Measurements from ENCODE around the gene TMEM61.
"Not testable (repeated sequence)": the region's sequence is repeated elsewhere in the genome, so short reads cannot be mapped to it uniquely, and the experiment has no call there.

The TMEM61 gene

GRCh38 chr1:55001311-55001710 lies 20.9 kb downstream of the TMEM61 start:
- DNase-seq (ENCODE audit: low read depth): no peak

- no peak for DNase-seq (ENCODE audit: low read depth)
Measured at GRCh38 chr1:55002686-55003085, 22.3 kb downstream of the TMEM61 start.

- DNase-seq (ENCODE audit: low read depth): no peak
Measured at GRCh38 chr1:55005351-55006140, 25.1 kb downstream of the TMEM61 start.

GRCh38 chr1:55006931-55007330 lies 26.5 kb downstream of the TMEM61 start:
- no peak for DNase-seq (ENCODE audit: low read depth)

GRCh38 chr1:55007625-55008024 lies 27.2 kb downstream of the TMEM61 start:
- peak; percentile 53 for DNase-seq (ENCODE audit: low read depth)

GRCh38 chr1:55010194-55010886 lies 29.9 kb downstream of the TMEM61 start:
- no peak for DNase-seq (ENCODE audit: low read depth)

- DNase-seq (ENCODE audit: low read depth): no peak
Measured at GRCh38 chr1:55010887-55011217, 30.4 kb downstream of the TMEM61 start.

- no peak for DNase-seq (ENCODE audit: low read depth)
Measured at GRCh38 chr1:55012661-55013060, 32.2 kb downstream of the TMEM61 start.

GRCh38 chr1:55015123-55015522 lies 34.7 kb downstream of the TMEM61 start:
- no peak for DNase-seq (ENCODE audit: low read depth)

GRCh38 chr1:55015731-55016620 lies 35.5 kb downstream of the TMEM61 start:
- peak; percentile 13 for DNase-seq (ENCODE audit: low read depth)

- no peak for DNase-seq (ENCODE audit: low read depth)
Measured at GRCh38 chr1:55018395-55018794, 38.0 kb downstream of the TMEM61 start.

GRCh38 chr1:55021942-55022546 lies 41.6 kb downstream of the TMEM61 start:
- peak; percentile 49 for DNase-seq (ENCODE audit: low read depth)

GRCh38 chr1:55024163-55024562 lies 43.7 kb downstream of the TMEM61 start:
- DNase-seq (ENCODE audit: low read depth): not testable (repeated sequence)

GRCh38 chr1:55026682-55027081 lies 46.3 kb downstream of the TMEM61 start:
- DNase-seq (ENCODE audit: low read depth): not testable (repeated sequence)

GRCh38 chr1:55031098-55031497 lies 50.7 kb downstream of the TMEM61 start:
- DNase-seq (ENCODE audit: low read depth): not testable (repeated sequence)

- no peak for DNase-seq (ENCODE audit: low read depth)
Measured at GRCh38 chr1:55033265-55033614, 52.8 kb downstream of the TMEM61 start.

- no peak for DNase-seq (ENCODE audit: low read depth)
Measured at GRCh38 chr1:55034476-55035133, 54.2 kb downstream of the TMEM61 start.

GRCh38 chr1:55035904-55036303 lies 55.5 kb downstream of the TMEM61 start:
- no peak for DNase-seq (ENCODE audit: low read depth)

GRCh38 chr1:55037733-55038551 lies 57.5 kb downstream of the TMEM61 start:
- no peak for DNase-seq (ENCODE audit: low read depth)

GRCh38 chr1:55038552-55038838 lies 58.1 kb downstream of the TMEM61 start:
- no peak for DNase-seq (ENCODE audit: low read depth)

- no peak for DNase-seq (ENCODE audit: low read depth)
Measured at GRCh38 chr1:55038974-55039341, 58.5 kb downstream of the TMEM61 start.
